Activated CD4-positive, alpha-beta T cell treated with anti-CD3 and anti-CD28 coated beads, Interleukin-10, Interleukin-2, amounts not matched to agents 100 ng/mL and 50 ng/mL, durations not matched to agents 16 hours and 8 hours (primary cell): Measurements from ENCODE around the gene MYL2.

Source experiments
- DNase-seq: peaks from one replicate; pipeline ENCODE4 v3.0.0-alpha.2; 2020

MYL2 gene

DNA sequence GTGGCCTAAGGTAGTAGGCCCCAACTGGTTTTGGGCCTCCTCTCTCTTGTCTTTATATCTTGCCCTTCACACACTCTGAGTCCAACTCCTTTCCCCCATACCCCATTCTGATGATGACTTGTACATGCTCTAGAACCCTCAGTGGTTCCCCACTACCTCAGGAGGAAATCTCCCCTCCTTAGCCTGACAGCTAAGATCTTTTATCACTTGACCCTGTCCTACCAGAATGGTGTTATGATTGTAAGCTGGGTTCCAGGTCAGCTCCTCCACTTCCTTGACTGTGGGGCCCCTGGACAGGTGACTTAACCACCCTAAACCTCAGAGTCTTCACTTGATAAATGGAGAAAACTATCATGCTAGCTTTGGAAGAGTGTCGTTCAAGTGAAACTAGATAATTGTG is 9.4 kb upstream of the MYL2 start:
- no peak for DNase-seq

- DNase-seq, result no peak
Measured at GRCh38 chr12:110928700-110929099, 8.3 kb upstream of the MYL2 start.

DNA sequence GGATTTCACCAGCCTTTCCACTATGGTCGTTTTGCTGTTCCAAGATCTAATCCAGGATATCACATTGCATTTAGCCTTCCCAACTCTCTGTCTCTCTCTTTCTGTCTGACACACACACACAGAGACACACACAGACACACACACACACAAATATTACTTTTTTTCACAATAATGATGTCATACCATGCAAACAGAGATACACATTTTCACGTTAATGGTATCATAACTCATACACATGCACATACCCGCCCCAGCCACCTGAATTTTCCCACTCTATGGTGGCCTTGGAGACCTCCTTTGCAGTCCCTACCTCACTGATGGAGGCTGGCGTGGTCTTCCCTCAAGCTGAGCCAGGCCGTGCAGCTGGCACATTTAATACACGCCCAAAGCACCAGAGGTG is 7.2 kb upstream of the MYL2 start:
- DNase-seq, result no peak

GRCh38 chr12:110923692-110924334 is 3.4 kb upstream of the MYL2 start:
- DNase-seq, result no peak

- no peak for DNase-seq
Measured at GRCh38 chr12:110923192-110923591, 2.8 kb upstream of the MYL2 start.

DNA sequence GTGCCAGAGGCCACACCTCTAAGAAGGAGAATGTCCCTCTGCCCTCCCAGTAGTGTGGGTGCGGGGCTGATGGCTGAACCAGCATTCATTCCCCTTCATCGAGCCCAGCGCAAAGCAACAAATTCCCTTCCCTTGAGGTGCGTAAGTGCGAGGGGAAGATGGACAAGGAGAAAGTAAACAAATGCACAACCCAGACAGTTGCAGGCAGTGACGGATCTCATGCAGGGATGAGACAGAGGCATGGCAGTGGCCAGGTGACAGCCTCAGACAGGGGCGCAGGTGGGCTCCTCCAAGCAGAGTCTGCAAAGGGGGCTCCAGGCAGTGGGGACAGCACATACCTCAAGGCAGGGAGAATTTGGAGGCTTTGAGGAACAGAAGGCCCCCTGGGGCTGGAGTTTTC is 2.3 kb upstream of the MYL2 start:
- no peak for DNase-seq

GRCh38 chr12:110921262-110921661 is 883 bp upstream of the MYL2 start:
- no peak for DNase-seq

GRCh38 chr12:110919720-110920119 is 659 bp downstream of the MYL2 start:
- no peak for DNase-seq

GRCh38 chr12:110917961-110918360 is 2.4 kb downstream of the MYL2 start:
- no peak for DNase-seq

DNA sequence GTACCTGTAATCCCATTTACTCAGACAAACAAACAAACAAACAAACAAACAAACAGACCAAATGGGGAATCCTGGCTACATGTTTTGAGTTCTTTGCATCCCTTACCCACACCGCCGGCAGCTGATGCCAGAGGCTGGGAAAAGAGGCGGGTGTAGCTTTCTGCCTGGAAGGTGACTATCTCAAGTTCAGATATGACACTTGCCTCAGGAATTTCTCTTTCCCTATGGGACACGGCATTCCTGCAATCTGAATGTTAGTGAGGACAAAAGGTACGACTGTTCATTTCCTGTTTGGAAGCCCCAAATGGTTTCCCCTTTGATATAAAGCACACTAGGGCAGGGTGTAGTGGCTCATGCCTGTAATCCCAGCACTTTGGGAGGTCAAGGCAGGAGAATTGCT is 2.9 kb downstream of the MYL2 start:
- no peak for DNase-seq

- DNase-seq, result no peak
Measured at GRCh38 chr12:110916295-110916875, 4.0 kb downstream of the MYL2 start.

DNA sequence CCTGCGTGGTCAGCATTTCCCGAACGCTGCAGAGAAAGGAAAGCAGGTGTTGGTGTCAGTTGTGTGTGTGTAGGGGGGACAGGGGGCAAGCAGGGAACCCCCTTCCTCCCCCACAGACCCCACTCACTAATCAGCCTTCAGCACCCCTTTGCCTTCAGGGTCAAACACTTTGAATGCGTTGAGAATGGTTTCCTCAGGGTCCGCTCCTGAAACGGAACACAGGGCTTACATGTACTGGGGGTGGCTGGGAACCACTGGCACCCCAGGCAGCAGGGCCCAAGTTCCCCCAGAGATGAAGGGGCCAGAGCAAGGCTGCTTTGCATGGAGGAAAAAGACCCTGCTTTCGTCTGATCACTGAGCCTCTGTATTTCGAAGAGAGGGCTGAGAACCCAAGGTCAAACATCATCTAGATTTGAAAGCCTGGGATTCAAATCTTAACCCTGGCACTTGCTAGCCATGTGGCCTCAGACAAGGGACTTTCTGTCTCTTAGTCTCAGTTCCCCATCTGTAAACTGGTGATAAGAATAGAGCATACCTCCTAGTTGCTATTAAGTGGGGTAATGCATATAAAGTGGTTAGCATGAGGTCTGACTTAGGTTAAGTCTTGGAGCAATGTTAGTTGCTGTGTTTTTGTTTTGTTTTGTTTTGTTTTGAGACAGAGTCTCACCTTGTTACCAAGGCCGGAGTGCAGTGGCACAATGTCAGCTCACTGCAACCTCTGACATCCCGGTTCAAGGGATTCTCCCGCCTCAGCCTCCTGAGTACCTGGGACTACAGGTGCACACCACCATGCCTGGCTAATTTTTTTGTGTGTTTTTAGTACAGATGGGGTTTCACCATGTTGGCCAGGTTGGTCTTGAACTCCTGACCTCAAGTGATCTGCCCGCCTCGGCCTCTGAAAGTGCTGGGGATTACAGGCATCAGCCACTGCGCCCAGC is 7.0 kb downstream of the MYL2 start:
- DNase-seq, result no peak

DNA sequence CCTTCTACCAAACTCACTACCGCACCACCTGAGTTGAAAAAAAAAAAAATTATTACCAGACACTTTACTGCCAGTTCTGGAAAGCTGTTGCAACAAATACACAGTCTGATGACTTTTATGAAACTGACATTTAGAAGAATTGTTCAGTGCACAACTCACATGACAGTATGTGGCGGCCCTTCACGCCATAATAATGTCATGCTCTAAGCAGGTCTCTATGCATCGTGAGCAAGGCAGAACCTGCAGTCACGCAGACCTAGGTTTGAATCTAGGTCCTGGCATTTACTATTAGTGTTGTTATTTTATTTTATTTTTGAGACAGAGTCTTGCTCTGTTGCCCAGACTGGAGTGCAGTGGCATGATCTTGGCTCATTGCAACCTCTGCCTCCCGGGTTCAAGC is 8.1 kb downstream of the MYL2 start:
- DNase-seq, result no peak

DNA sequence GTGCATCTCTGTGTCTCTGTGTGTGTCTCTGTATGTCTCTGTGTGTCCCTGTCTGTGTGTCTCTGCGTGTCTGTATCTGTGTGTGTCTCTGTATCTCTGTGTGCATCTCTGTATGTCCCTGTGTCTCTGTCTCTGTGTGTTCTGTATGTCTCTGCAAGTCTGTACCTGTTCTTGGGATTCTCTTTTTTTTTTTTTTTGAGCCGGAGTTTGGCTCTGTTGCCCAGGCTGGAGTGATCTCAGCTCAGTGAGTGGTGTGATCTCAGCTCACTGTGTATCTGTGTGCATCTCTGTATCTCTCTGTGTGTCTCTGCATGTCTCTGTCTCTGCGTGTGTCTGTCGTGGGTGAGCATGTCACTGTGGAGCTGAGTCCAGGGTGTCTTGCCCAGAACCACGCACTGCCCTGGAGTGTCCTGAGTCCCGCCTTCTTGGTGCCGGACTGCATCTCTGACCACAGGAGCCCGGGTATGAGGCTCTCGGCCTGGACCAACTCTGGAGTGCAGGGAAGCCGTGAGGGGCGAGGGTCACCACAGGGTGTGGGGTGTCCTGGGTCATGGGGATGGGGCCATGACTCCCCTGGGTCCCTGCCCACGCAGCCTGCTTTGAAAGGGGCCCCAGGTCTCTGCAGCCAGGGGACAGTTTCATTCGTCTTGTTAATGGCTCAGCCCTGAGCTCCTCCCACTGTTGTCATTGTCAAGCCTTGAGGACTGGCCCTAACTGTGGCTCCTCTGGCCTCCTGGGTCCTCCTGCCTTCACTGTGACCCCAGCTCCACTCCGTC is 11.8 kb downstream of the MYL2 start:
- DNase-seq, result no peak

DNA sequence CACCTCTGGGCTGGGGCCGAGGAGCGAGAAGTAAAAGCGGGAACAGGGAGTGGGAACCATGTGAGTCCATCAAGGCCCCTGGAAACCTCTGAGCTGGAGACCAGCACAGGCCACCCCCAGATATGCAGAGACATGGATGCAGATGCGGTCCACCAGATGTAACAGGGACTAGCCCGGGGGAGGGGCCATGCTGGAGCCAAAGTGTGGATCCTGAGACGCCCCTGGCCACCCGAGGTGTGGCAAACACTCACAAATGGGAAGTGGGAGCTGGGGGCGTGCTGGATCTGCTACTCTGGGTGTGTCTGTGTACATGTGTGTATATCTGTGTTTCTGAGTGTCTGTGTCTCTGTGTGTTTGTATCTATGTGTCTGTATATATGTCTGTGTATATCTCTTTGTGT is 12.8 kb downstream of the MYL2 start:
- no peak for DNase-seq

DNA sequence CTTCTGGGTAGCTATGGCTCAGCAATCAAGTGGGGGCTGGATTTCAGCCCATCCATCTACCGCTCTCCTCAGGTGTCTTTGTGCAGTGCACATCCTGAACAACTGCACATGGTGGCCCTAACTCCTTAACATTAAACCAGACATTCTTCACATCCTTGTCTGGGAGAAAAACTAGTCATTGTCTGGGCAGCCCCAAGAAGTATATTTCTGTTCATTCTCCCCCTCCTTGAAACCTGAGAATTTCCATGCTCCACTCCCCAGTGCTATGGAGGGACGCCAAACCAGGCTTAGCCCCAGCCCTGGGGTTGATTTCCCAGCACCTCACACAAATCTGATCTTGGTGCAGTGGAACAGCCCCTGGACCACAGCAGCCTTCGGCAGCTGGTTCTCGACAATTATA is 13.4 kb downstream of the MYL2 start:
- DNase-seq, result no peak

DNA sequence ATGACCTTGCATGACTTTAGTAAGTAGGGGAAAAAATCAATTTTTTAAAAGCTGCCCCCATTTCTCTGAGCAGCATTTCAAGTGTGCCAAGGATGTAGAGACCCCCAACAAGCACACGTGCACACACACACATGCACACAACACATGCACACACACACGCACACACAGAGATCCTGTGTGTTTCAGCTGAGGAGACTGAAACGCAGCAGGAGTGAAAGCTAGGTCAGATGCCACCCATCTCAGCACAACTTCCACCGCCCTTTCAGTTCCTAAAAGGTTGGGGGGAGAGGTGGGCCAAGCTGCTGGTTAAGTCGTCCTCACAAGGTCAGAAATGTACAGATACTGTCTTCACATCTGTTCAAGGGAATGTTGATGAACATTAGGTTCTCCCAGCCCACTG is 13.9 kb downstream of the MYL2 start:
- DNase-seq, result no peak

DNA sequence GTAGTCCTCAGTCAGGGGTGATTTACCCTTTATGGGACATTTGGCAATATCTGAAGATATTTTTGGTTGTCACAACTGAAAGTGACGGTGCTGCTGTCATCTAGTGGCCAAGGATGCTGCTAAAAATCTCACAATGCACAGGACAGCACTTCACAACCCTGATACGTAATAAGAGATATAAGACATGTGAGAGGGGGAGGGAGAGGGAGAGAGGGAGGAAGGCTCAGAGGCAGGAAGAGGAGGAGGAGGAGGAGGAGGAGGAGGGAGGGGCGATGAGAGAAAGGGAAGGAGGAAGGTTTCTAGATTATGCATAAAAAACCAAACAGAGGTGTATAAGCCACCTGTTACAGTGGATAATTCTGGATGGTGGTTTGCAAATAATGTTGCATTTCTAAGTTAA is 14.3 kb downstream of the MYL2 start:
- peak; percentile 21 for DNase-seq

- no peak for DNase-seq
Measured at GRCh38 chr12:110903511-110903910, 16.9 kb downstream of the MYL2 start.

GRCh38 chr12:110901401-110901800 is 19.0 kb downstream of the MYL2 start:
- DNase-seq, result no peak

- no peak for DNase-seq
Measured at GRCh38 chr12:110896559-110896958, 23.8 kb downstream of the MYL2 start.

DNA sequence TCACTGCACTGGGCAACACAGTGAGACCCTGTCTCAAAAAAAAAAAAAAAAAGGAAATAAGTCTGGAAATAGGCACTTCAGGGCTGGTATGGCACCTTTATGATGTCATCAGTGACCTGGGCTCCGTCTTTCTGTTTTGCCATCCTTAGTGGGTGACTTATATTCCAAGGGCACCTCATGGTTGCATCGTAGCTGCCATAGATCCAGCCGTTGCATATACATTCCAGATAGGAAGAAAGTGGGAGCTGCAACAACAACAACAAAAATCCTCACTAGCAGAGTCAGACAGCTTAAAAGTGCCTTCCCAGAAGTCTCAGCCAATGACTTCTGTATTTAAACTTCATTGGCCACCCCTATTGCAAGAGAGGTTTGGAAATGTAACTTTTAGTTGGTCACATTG is 26.4 kb downstream of the MYL2 start:
- no peak for DNase-seq

DNA sequence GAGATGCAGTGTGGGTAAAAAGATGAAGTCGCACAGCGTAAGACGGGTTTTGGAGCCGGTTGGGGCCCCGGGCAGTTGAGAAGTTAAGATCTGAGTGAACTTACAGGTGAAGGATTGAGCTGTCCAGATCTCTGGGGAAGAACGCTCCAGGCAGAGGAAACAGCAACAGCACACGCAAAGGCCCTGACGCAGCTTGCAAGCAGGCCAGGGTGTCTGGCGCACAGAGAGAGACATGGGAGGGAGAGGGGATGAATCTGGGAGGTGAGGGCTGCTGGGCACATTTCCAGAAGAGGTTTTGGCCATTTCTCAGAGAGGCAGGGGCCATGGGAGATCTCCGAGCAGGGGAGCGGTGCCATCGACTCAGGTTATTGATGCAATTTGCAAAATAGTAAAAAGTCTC is 31.0 kb downstream of the MYL2 start:
- no peak for DNase-seq
